HepG2 (cell line): ENCODE measurements around the gene GPR68. TPM values are rescaled to one million over a fixed set of nuclear protein-coding genes. Genes with fewer than 3 reads are reported as not detected.

ENCODE experiments used
- ATAC-seq: fragments of 200-7000 bp; cut with Tn5 transposase; 3 replicates; pipeline ENCODE4 v1.9.1; 2020; ENCODE audit warnings: mild to moderate bottlenecking, moderate library complexity
- BruUV-seq: library from RNA; stranded (reverse); fragments of 400-500 nt; replicated peaks from 2 replicates; lab custom pipeline; 2021; lab: Mats Ljungman, UMichigan
- CTCF ChIA-PET: fragments of 300-600 bp; formaldehyde crosslinking; extraction: SDS; loops from one replicate; lab custom pipeline; 2021; ENCODE audit warnings: low total read pairs, inconsistent platforms, low intra/inter-chr PET ratio; lab: Yijun Ruan, JAX
- POLR2A ChIA-PET: fragments of 350-600 bp; sonication (Branson Sonifier 250); formaldehyde crosslinking; loops from one replicate; lab custom pipeline; 2020; ENCODE audit warnings: antibody characterized with exemption, inconsistent platforms; lab: Yijun Ruan, JAX
- DNase-seq: peaks from one replicate; pipeline ENCODE4 v3.0.0-alpha.2; 2015; ENCODE audit warnings: low spot score
- FAIRE-seq: peaks from 3 replicates; lab custom pipeline; 2011; peaks lifted over from hg19 to GRCh38; lab: Jason Lieb, UNC
- H2AFZ ChIP-seq: one replicate; pipeline ENCODE4 v1.6.1; 2011; ENCODE audit warnings: low read length, inconsistent platforms
- H3K27ac ChIP-seq: fragments of 300-600 bp; 3 replicates; pipeline ENCODE4 v1.8.0; 2011; ENCODE audit warnings: mixed run types, mild to moderate bottlenecking, mixed read lengths, low read length, inconsistent platforms; ENCODE audit not compliant: insufficient read depth; ENCODE audit errors: extremely low read length
- H3K27me3 ChIP-seq, 2 experiments: fragments of 200-600 bp in 1 of 2; 2 replicates in 1 of 2; 3 replicates in 1 of 2; pipeline versions ENCODE4 v1.6.0 to v1.8.0; 2011; ENCODE audit warnings: low read length in 2 of 2, mild to moderate bottlenecking in 2 of 2, moderate library complexity in 2 of 2, inconsistent platforms in 1 of 2; ENCODE audit not compliant: insufficient read depth in 2 of 2, control insufficient read depth in 1 of 2
- H3K36me3 ChIP-seq, 2 experiments: fragments of 200-600 bp in 1 of 2; replicated peaks in 1 of 2; 2 replicates in 1 of 2; 3 replicates in 1 of 2; pipeline versions ENCODE4 v1.5.1 to v1.8.0; 2011; ENCODE audit warnings: low read length in 2 of 2, inconsistent platforms in 1 of 2; ENCODE audit not compliant: insufficient read depth in 2 of 2, control insufficient read depth in 1 of 2
- H3K4me1 ChIP-seq: 2 replicates; pipeline ENCODE4 v1.5.1; 2012; ENCODE audit warnings: low read length, inconsistent platforms; ENCODE audit not compliant: insufficient read depth
- H3K4me2 ChIP-seq: 2 replicates; pipeline ENCODE4 v1.6.0; 2011; ENCODE audit warnings: low read depth, low read length, inconsistent platforms
- H3K4me3 ChIP-seq, 3 experiments: fragments of 200-600 bp in 1 of 3; sonication (generic), shearing (Covaris generic) in 1 of 3; replicated peaks in 1 of 3; 2 replicates each; pipeline ENCODE4 v1.5.1; 2011 to 2016; ENCODE audit warnings: low read length in 3 of 3, inconsistent platforms in 2 of 3, low read depth in 2 of 3, mild to moderate bottlenecking in 2 of 3, control low read depth in 1 of 3, mixed read lengths in 1 of 3; ENCODE audit not compliant: insufficient read depth in 1 of 3
- H3K79me2 ChIP-seq: one replicate; pipeline ENCODE4 v1.6.1; 2011; ENCODE audit warnings: low read length, inconsistent platforms; ENCODE audit not compliant: insufficient read depth
- H3K9ac ChIP-seq: 2 replicates; pipeline ENCODE4 v1.6.0; 2011; ENCODE audit warnings: mild to moderate bottlenecking, low read depth, low read length, inconsistent platforms; ENCODE audit not compliant: insufficient read depth
- H3K9me3 ChIP-seq: 2 replicates; pipeline ENCODE4 v1.5.1; 2012; ENCODE audit warnings: mild to moderate bottlenecking, low read length
- H4K20me1 ChIP-seq: 2 replicates; pipeline ENCODE4 v1.6.0; 2011; ENCODE audit warnings: inconsistent platforms, mild to moderate bottlenecking, low read length, moderate library complexity; ENCODE audit not compliant: insufficient read depth
- ADNP ChIP-seq: sonication (generic); formaldehyde crosslinking; IDR thresholded peaks from 2 replicates; pipeline ENCODE4 v1.4.0; 2020; ENCODE audit warnings: missing genetic modification reagents
- AHDC1 ChIP-seq: sonication (generic); formaldehyde crosslinking; IDR thresholded peaks from 2 replicates; pipeline ENCODE4 v1.5.1; 2020; ENCODE audit warnings: mild to moderate bottlenecking, missing genetic modification reagents, borderline replicate concordance
- BRF2 ChIP-seq: sonication (generic); formaldehyde crosslinking; IDR thresholded peaks from 2 replicates; pipeline ENCODE4 v1.8.1; 2022; ENCODE audit warnings: mild to moderate bottlenecking, missing genetic modification reagents
- DR1 ChIP-seq: sonication (generic); formaldehyde crosslinking; IDR thresholded peaks from 2 replicates; pipeline ENCODE4 v1.8.0; 2021; ENCODE audit warnings: mild to moderate bottlenecking, missing genetic modification reagents, inconsistent platforms
- GATA4 ChIP-seq: sonication (generic); IDR thresholded peaks from 2 replicates; pipeline ENCODE4 v1.6.1; 2016; ENCODE audit warnings: antibody characterized with exemption, low read depth, borderline replicate concordance
- NCOR1 ChIP-seq: fragments of 200-600 bp; sonication (generic); IDR thresholded peaks from 2 replicates; pipeline ENCODE4 v1.7.0; 2017; ENCODE audit warnings: antibody characterized with exemption, low read length, borderline replicate concordance
- NFE2L1 ChIP-seq: sonication (generic); formaldehyde crosslinking; IDR thresholded peaks from 2 replicates; pipeline ENCODE4 v1.4.0; 2020; ENCODE audit warnings: missing genetic modification reagents, mild to moderate bottlenecking, borderline replicate concordance
- PHF20 ChIP-seq: sonication (generic); formaldehyde crosslinking; IDR thresholded peaks from 2 replicates; pipeline ENCODE4 v1.5.0; 2020; ENCODE audit warnings: mild to moderate bottlenecking, missing genetic modification reagents
- PRMT3 ChIP-seq: sonication (generic); formaldehyde crosslinking; IDR thresholded peaks from 2 replicates; pipeline ENCODE4 v1.8.1; 2022; ENCODE audit warnings: low read depth, mild to moderate bottlenecking, moderate library complexity, missing genetic modification reagents, borderline replicate concordance
- REPIN1 ChIP-seq: sonication (generic); formaldehyde crosslinking; IDR thresholded peaks from 2 replicates; pipeline ENCODE4 v1.8.0; 2022; ENCODE audit warnings: missing genetic modification reagents, low read depth, mild to moderate bottlenecking, borderline replicate concordance
- SIX4 ChIP-seq: sonication (generic); formaldehyde crosslinking; IDR thresholded peaks from 2 replicates; pipeline ENCODE4 v1.4.0; 2020; ENCODE audit warnings: missing genetic modification reagents
- STAT5B ChIP-seq: sonication (generic); formaldehyde crosslinking; IDR thresholded peaks from 2 replicates; pipeline ENCODE4 v1.4.0; 2020; ENCODE audit warnings: missing genetic modification reagents
- ZNF337 ChIP-seq: sonication (generic); formaldehyde crosslinking; IDR thresholded peaks from 2 replicates; pipeline ENCODE4 v1.5.1; 2020; ENCODE audit warnings: missing genetic modification reagents, low read depth, mild to moderate bottlenecking, borderline replicate concordance
- WGBS: methylation state at CpG from one replicate; pipeline ENCODE4 v1.1.6; 2017; ENCODE audit warnings: low lambda C conversion rate; 5-methylcytosine and 5-hydroxymethylcytosine counted together
- in situ Hi-C: cut with HindIII; loops from 2 replicates; pipeline ENCODE4 v1.10.0; 2017; ENCODE audit warnings: low pct_unique_long_range_greater_than_20kb; ENCODE audit not compliant: extremely low pct_ligation_motif_present
- intact Hi-C: fragments of 100-400 bp; cut with micrococcal nuclease; formaldehyde crosslinking; loops from one replicate; pipeline ENCODE4 v1.10.0; 2022; ENCODE audit not compliant: unreplicated experiment
- polyA plus RNA-seq, 8 experiments: library from polyadenylated mRNA; depleted of rRNA in 3 of 8; stranded (reverse) in 7 of 8; unstranded in 1 of 8; fragments of >200 nt; fragmentation: Illumina TruSeq in 4 of 8; extraction: Trizol in 4 of 8; gene quantifications; 2 replicates each; pipeline versions ENCODE4 v1.2.1 to v1.2.3, GENCODE V29; 2011 to 2016; ENCODE audit warnings: low read depth in 4 of 8, missing spikeins in 1 of 8, mixed read lengths in 1 of 8; ENCODE audit not compliant: insufficient read depth in 1 of 8
- total RNA-seq, 5 experiments: library from RNA; depleted of rRNA; stranded (reverse); fragments of >200 nt; fragmentation: Illumina TruSeq; extraction: Trizol; gene quantifications; 2 replicates each; pipeline ENCODE4 v1.2.3, GENCODE V29; 2016; ENCODE audit warnings: low read depth in 1 of 5

Gene GPR68
- total and polyA plus RNA-seq, 2 of the 13 experiments (the other 11 are each of a cell fraction or from before 2014, with no cell fraction given): not detected

GRCh38 chr14:91245029-91245428, 525 bp upstream of the GPR68 start:
- ChIA-PET CTCF (no interaction called here), POLR2A (no interaction called here)
- DNase-seq: no peak
- no TSS peak for BruUV-seq
- H3K9ac ChIP-seq: no peak overlapping the region
- no peaks in the 10 kb centered on the region for H3K9me3 ChIP-seq
- no peak overlapping the region for H3K4me3 ChIP-seq
- in situ Hi-C loops (no loop called here), intact Hi-C loops (no loop called here)
- H4K20me1 ChIP-seq: no peaks in the 10 kb centered on the region
- no peak overlapping the region for H3K27ac ChIP-seq
- FAIRE-seq: no peak
- peaks cover 6% of the 10 kb centered on the region for H3K4me1 ChIP-seq
- no peak for ATAC-seq
- H3K36me3 ChIP-seq: no peaks in the 10 kb centered on the region
- H2AFZ ChIP-seq: no peak overlapping the region
- H3K27me3 ChIP-seq: peaks cover 2 to 16% of the 10 kb centered on the region in 2 experiments; a peak in 4 of 5 replicates
- H3K79me2 ChIP-seq: no peaks in the 10 kb centered on the region
- 46% methylated on average over 6 of the region's 9 CpGs for WGBS
- H3K4me2 ChIP-seq: no peak overlapping the region
- TF ChIP-seq BRF2 (no peak), REPIN1 (CRISPR knock-in tag) (no peak), PHF20 (CRISPR knock-in tag) (no peak), PRMT3 (CRISPR knock-in tag) (no peak), DR1 (CRISPR knock-in tag) (no peak), SIX4 (CRISPR knock-in tag) (no peak), NFE2L1 (CRISPR knock-in tag) (no peak)
- TF ChIP-seq, all 625 proteins: peak for 0

- no peaks in the 10 kb centered on the region for H4K20me1 ChIP-seq
- intact Hi-C loops (no loop called here), in situ Hi-C loops (no loop called here)
- peaks cover 1 to 18% of the 10 kb centered on the region in 2 experiments; a peak in 4 of 5 replicates for H3K27me3 ChIP-seq
- POLR2A ChIA-PET: no interaction called here
- no peaks in the 10 kb centered on the region for H3K36me3 ChIP-seq
- H3K79me2 ChIP-seq: no peaks in the 10 kb centered on the region
- no peaks in the 10 kb centered on the region for H3K4me1 ChIP-seq
- FAIRE-seq (no peak), DNase-seq (no peak), ATAC-seq (no peak)
- H3K4me3 ChIP-seq: no peak overlapping the region
- no peaks in the 10 kb centered on the region for H3K9me3 ChIP-seq
- no peak overlapping the region for H3K27ac ChIP-seq
- no peak overlapping the region for H3K9ac ChIP-seq
- no peak overlapping the region for H3K4me2 ChIP-seq
- no peak overlapping the region for H2AFZ ChIP-seq
- BruUV-seq: no TSS peak
- CTCF ChIA-PET: no interaction called here
- 24% methylated on average over 6 of the region's 6 CpGs for WGBS
- no peak for TF ChIP-seq AHDC1 (CRISPR knock-in tag)
- TF ChIP-seq ZNF337 (CRISPR knock-in tag): no peak
- no peak for TF ChIP-seq NCOR1
- no peak for TF ChIP-seq GATA4
- no peak for TF ChIP-seq STAT5B (CRISPR knock-in tag)
- TF ChIP-seq ADNP (CRISPR knock-in tag): no peak
Measured at GRCh38 chr14:91243074-91243471, 1.4 kb downstream of the GPR68 start.
